Measurements from ENCODE around the gene PCGF2.

The PCGF2 gene

GRCh38 chr17:38717139-38717745 lies 30.9 kb downstream of the PCGF2 start:
- DNase-seq (ENCODE audit: low spot score): no peak

DNA sequence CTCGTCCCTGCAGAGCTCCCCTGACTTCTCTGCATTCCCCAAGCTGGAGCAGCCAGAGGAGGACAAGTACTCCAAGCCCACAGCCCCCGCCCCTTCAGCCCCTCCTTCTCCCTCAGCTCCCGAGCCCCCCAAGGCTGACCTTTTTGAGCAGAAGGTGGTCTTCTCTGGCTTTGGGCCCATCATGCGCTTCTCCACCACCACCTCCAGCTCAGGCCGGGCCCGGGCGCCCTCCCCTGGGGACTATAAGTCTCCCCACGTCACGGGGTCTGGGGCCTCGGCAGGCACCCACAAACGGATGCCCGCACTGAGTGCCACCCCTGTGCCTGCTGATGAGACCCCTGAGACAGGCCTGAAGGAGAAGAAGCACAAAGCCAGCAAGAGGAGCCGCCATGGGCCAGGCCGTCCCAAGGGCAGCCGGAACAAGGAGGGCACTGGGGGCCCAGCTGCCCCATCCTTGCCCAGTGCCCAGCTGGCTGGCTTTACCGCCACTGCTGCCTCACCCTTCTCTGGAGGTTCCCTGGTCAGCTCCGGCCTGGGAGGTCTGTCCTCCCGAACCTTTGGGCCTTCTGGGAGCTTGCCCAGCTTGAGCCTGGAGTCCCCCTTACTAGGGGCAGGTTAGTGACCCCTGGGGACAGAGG lies 31.6 kb downstream of the PCGF2 start:
- DNase-seq (ENCODE audit: low spot score): no peak

DNA sequence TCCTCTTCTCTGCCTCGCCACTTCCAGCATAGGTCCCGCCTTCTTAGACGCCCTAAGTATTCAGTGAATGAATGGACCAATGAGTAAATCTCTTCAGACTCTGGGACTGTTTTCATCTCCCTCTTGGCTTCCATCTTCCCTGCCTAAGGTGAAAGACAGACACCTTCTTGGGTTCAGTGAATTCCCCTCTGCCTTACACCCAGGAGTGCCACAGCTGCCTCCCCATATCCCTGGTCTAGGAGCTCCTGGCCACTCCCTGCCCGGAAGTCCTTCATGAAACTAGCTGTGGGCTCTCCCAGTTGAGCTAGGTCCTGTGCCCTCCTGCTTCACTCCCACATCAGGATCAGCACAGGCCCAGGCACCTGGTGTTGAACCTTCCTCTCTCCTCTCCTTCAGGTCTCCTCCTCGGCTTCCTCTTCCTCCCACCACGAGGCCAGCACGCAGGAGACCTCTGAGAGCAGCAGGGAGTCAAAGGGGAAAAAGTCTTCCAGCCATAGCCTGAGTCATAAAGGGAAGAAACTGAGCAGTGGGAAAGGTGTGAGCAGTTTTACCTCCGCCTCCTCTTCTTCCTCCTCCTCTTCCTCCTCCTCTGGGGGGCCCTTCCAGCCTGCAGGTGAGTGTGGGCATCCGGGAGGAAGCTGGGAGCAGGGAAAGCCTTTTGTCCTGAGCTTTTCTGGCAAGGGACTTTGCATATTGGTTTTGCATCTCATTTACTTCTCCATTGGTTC lies 32.8 kb downstream of the PCGF2 start:
- no peak for DNase-seq (ENCODE audit: low spot score)

- DNase-seq (ENCODE audit: low spot score): no peak
Observed at GRCh38 chr17:38713456-38714075, 34.6 kb downstream of the PCGF2 start.

- no peak for DNase-seq (ENCODE audit: low spot score)
Observed at GRCh38 chr17:38712593-38712992, 35.5 kb downstream of the PCGF2 start.

- no peak for DNase-seq (ENCODE audit: low spot score)
Observed at GRCh38 chr17:38711792-38712571, 36.2 kb downstream of the PCGF2 start.

GRCh38 chr17:38710985-38711384 lies 37.2 kb downstream of the PCGF2 start:
- no peak for DNase-seq (ENCODE audit: low spot score)

DNA sequence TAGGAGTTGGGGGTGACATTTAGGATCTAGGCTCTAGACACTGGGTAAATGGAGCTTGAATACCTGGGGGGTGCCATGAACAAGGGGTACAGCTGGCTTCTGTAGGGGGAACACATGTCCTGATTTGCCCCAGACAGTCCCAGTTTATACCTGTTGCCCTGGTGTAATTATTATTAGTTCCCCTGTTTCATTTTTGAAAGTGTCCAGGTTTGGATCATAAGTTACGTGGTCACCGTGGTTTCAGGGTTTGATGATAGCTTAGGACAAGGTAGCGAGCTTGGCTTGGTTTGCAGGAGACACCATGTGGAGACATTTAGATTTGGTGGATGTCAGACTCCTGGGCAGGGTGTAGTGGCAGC lies 37.6 kb downstream of the PCGF2 start:
- DNase-seq (ENCODE audit: low spot score): no peak

GRCh38 chr17:38709864-38710603 lies 38.1 kb downstream of the PCGF2 start:
- no peak for DNase-seq (ENCODE audit: low spot score)

GRCh38 chr17:38709104-38709820 lies 38.9 kb downstream of the PCGF2 start:
- DNase-seq (ENCODE audit: low spot score): no peak

- DNase-seq (ENCODE audit: low spot score): no peak
Observed at GRCh38 chr17:38707678-38708351, 40.3 kb downstream of the PCGF2 start.

GRCh38 chr17:38706505-38707216 lies 41.5 kb downstream of the PCGF2 start:
- no peak for DNase-seq (ENCODE audit: low spot score)

DNA sequence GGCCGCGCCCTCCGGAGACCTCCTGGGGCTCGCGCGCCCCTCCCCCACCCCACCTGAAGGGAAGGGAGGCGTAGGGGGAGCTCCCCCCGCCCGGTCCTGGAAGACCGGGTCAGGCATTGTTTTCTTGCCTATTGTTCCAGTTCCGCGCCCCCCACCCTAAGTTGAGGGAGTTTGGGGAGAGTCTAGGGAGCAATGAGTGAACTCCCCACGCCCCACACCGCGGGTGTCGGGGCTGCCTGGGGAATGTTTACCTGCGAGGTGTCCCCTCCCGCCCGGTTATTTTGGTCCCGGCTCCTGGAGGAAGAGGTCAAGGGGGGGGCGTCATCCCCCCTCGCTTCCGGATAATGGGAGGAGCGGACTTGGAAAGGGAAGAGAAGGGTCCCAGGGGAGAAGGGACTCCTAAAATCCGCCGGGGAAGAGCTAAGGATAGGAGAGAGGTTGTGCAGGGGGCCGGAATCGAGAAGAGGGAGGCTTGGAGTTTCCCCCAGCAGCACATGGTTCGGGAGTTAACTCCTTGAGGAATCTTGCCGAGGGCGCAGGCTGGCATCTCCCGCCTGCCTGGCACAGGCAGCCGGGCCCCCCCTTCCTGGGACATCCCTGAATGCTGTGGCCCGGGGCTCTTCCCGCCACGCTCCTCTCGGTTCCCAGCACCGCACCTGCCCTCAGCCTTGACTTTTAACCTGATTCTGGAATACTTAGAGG lies 42.2 kb downstream of the PCGF2 start:
- DNase-seq (ENCODE audit: low spot score): no peak

- no peak for DNase-seq (ENCODE audit: low spot score)
Observed at GRCh38 chr17:38705523-38705802, 42.7 kb downstream of the PCGF2 start.

DNA sequence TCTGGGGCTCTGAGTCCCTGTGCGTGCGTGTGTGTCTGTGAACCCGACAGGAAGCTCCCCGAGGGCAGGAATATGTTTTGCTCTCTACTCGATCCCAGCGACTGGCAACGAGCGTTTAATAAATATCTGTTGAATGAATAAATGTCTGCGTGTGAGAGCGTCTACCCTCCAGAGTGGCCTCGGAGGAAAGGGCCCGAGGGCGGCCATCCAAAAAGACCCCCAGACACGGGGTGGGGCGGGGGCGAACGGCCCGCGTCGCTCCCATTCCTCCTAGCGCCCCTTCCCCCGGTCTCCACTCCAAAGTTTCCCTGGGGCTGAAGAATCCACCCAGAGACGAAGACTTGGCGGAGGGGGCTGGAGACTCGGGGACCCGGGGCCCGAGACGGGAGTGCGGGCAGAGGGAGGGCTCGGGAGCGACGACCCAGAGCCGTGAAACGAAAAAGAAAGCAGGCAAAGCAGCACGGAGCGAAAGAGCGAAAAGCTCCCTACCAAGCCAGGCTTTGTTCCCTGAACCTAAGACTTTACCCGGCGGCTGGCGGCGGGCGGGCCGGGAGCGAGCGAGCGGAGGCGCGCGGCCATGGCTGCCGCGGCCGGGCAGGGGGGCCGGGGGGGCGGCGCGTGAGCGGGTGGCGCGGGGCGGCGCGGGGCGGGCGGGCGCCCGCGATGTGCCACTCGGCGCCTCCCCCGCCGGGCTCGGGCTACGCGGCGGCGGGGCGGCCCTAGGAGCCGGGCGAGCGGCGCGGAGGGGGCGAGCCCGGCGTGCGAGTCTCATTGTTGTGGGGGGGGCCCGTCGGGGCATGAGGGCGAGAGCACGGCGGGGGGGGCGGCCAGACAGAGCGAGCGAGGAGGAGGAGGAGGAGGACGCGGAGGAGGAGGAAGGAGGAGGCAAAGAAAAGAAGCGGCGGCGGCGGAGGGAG lies 43.3 kb downstream of the PCGF2 start, which contains the start of gene MLLT6:
Gene MLLT6, plus strand, starts transcription at position 668 of the 917 bp plus-strand sequence. CDS start 360 bp downstream, outside the sequence.
- peak; percentile 59 for DNase-seq (ENCODE audit: low spot score)

GRCh38 chr17:38703742-38704605 lies 44.2 kb downstream of the PCGF2 start:
- DNase-seq (ENCODE audit: low spot score): no peak
